Peyer's patch (tissue), 4 donors: Measurements from ENCODE around the gene FAM229A.

Experiments
- POLR2A ChIP-seq, 2 donors: fragments of 450-650 bp; IDR thresholded peaks; one replicate each; pipeline ENCODE4 v1.5.1; 2017; ENCODE audit warnings: antibody characterized with exemption in 2 of 2, mild to moderate bottlenecking in 2 of 2, moderate library complexity in 2 of 2
- TF ChIP-seq, protein P1 (sequence below), 6 experiments: fragments of 450-650 bp in 4 of 6; fragments of 200-600 bp in 2 of 6; sonication (generic) in 1 of 6; IDR thresholded peaks; one replicate each; pipeline ENCODE4 v1.5.1; 2017 to 2019; ENCODE audit warnings: antibody characterized with exemption in 6 of 6, mild to moderate bottlenecking in 3 of 6, moderate library complexity in 1 of 6

DNA sequence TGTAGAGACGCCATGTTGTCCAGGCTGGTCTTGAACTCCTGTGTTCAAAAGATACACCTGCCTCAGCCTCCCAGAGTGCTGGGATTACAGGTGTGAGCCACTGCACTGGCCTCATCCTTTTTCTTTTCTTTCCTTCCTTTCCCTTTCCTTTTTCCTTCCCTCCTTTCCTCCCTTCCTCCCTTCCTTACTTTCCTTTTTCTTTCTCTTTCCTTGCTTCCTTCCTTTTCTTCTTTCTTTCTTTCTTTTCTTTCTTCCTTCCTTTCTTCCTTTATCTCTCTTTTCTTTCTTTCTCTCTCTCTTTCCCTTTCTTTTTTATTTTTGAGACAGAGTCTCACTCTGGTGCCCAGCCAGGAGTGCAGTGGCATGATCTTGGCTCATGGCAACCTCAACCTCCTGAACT is 5.8 kb downstream of the FAM229A start:
- TF ChIP-seq, protein P1, sequence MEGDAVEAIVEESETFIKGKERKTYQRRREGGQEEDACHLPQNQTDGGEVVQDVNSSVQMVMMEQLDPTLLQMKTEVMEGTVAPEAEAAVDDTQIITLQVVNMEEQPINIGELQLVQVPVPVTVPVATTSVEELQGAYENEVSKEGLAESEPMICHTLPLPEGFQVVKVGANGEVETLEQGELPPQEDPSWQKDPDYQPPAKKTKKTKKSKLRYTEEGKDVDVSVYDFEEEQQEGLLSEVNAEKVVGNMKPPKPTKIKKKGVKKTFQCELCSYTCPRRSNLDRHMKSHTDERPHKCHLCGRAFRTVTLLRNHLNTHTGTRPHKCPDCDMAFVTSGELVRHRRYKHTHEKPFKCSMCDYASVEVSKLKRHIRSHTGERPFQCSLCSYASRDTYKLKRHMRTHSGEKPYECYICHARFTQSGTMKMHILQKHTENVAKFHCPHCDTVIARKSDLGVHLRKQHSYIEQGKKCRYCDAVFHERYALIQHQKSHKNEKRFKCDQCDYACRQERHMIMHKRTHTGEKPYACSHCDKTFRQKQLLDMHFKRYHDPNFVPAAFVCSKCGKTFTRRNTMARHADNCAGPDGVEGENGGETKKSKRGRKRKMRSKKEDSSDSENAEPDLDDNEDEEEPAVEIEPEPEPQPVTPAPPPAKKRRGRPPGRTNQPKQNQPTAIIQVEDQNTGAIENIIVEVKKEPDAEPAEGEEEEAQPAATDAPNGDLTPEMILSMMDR (IDR thresholded peaks at IDR 0.05), result no peak
- no peak for TF ChIP-seq POLR2A (IDR thresholded peaks at IDR 0.05)
